OCI-M2 (cell line): Measurements from ENCODE around the gene EEF1AKMT3.

Experiments used
- DNase-seq: peaks from one replicate; lab custom pipeline; 2025; ENCODE audit not compliant: unreplicated experiment; lab: John Stamatoyannopoulos, UW

The EEF1AKMT3 gene

GRCh38 chr12:57735198-57735855, 37.1 kb upstream of the EEF1AKMT3 start:
- no peak for DNase-seq

GRCh38 chr12:57735952-57736740, 36.3 kb upstream of the EEF1AKMT3 start:
- DNase-seq = no peak

- no peak for DNase-seq
Observed at GRCh38 chr12:57736741-57737466, 35.5 kb upstream of the EEF1AKMT3 start.

- DNase-seq = no peak
Observed at GRCh38 chr12:57737467-57738460, 34.6 kb upstream of the EEF1AKMT3 start.

- no peak for DNase-seq
Observed at GRCh38 chr12:57738661-57739237, 33.7 kb upstream of the EEF1AKMT3 start, which contains the start of gene AGAP2. Gene AGAP2, minus strand, starts transcription at chr12:57738742. Its CDS starts 496 bp downstream, at chr12:57738246.

GRCh38 chr12:57739387-57739786, 33.0 kb upstream of the EEF1AKMT3 start:
- no peak for DNase-seq

- no peak for DNase-seq
Observed at GRCh38 chr12:57739914-57740538, 32.4 kb upstream of the EEF1AKMT3 start.

GRCh38 chr12:57740656-57741412, 31.6 kb upstream of the EEF1AKMT3 start:
- DNase-seq = no peak

GRCh38 chr12:57741413-57741789, 31.0 kb upstream of the EEF1AKMT3 start:
- no peak for DNase-seq

- DNase-seq = no peak
Observed at GRCh38 chr12:57741844-57742738, 30.3 kb upstream of the EEF1AKMT3 start.

GRCh38 chr12:57743769-57744168, 28.6 kb upstream of the EEF1AKMT3 start:
- DNase-seq = no peak

- no peak for DNase-seq
Observed at GRCh38 chr12:57744194-57744776, 28.1 kb upstream of the EEF1AKMT3 start.

GRCh38 chr12:57744777-57745484, 27.5 kb upstream of the EEF1AKMT3 start, which contains the start of gene TSPAN31:
Gene TSPAN31, plus strand, starts transcription at chr12:57745039. Its CDS starts 116 bp downstream, at chr12:57745155.
- peak; percentile 67 for DNase-seq

- DNase-seq = no peak
Observed at GRCh38 chr12:57745485-57745881, 26.9 kb upstream of the EEF1AKMT3 start.

- DNase-seq = no peak
Observed at GRCh38 chr12:57746025-57746424, 26.4 kb upstream of the EEF1AKMT3 start.

GRCh38 chr12:57749061-57749460, 23.4 kb upstream of the EEF1AKMT3 start:
- no peak for DNase-seq
